Measurements from ENCODE around the gene CEP41.

The CEP41 gene

DNA sequence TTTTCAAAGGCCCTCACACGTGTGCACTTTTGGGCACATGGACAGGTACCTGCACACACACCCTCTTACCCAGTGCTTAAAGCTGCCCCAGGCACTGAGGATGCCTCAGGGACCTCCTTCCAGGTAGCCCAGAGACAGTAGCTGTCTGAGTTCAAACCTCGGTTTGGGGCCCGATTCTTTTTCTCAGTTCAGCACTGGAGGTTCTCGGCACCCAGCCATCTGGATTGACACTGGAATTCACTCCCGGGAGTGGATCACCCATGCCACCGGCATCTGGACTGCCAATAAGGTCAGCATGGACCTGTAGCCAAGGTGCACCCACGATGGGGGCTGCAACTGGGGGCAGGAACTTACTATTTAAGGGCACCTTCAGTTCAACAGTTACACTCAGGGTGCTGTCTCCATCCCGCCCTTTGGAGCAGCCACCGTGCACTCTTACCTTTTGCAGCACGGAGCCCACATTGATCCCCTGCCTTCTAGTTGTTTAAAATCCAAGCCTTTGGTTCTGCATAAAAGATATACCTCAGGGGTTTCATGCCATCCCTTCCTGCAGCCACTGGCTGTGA lies 78.5 kb downstream of the CEP41 start:
- Histone ChIP-seq H3K27me3 (ENCODE audit: control insufficient read depth in 3 of 3, insufficient read depth in 3 of 3, low read depth in 1 of 3, low read length in 3 of 3) (no peaks in the 10 kb centered on the region), H4K91ac (ENCODE audit: low read depth, low read length, poor library complexity) (no peak overlapping the region), H3K4me2 (ENCODE audit: insufficient read depth, low read length, poor library complexity, severe bottlenecking) (no peak overlapping the region), H2AK5ac (ENCODE audit: low read depth, low read length) (no peak overlapping the region), H3K4ac (ENCODE audit: low read length) (no peak overlapping the region), H3K27ac (replicated peaks; ENCODE audit: low read length) (no peak overlapping the region), H3K23ac (ENCODE audit: low read depth, low read length, poor library complexity) (peak overlapping the region; percentile 27), H3K79me1 (ENCODE audit: low read depth, low read length) (no peaks in the 10 kb centered on the region), H2BK5ac (ENCODE audit: low read length) (no peak overlapping the region), H3K36me3 (replicated peaks in 1 of 2; ENCODE audit: control insufficient read depth in 2 of 2, insufficient read depth in 2 of 2, low read length in 2 of 2) (no peaks in the 10 kb centered on the region), H3K9me3 (replicated peaks in 1 of 2; ENCODE audit: control insufficient read depth in 2 of 2, insufficient read depth in 1 of 2, low read depth in 1 of 2, low read length in 2 of 2) (peaks cover 7 to 15% of the 10 kb centered on the region in 2 donors), H3K14ac (ENCODE audit: low read length) (no peak overlapping the region), H3K4me1 (ENCODE audit: control insufficient read depth in 2 of 2, insufficient read depth in 1 of 2, low read depth in 1 of 2, low read length in 2 of 2) (peaks cover 0 to 10% of the 10 kb centered on the region in 2 donors), H4K8ac (ENCODE audit: low read depth, low read length) (no peak overlapping the region), H2BK120ac (ENCODE audit: low read depth, low read length) (peak overlapping the region; percentile 26), H3K4me3 (ENCODE audit: low read length in 2 of 2) (no peak overlapping the region), H2BK12ac (ENCODE audit: low read length) (peak overlapping the region; percentile 42), H3K18ac (ENCODE audit: low read length) (peak overlapping the region; percentile 20), H2AFZ (ENCODE audit: low read length) (no peak overlapping the region), H2BK15ac (ENCODE audit: low read length) (peak overlapping the region; percentile 10), H3K9ac (ENCODE audit: low read depth, low read length, poor library complexity) (no peak overlapping the region)
- DNase-seq (ENCODE audit: low spot score): no peak
- no CpG with 5 or more reads among the region's 10 CpGs for WGBS, 2 donors (ENCODE audit: extremely low coverage in 2 of 2, insufficient read length in 2 of 2, insufficient replicate concordance in 1 of 2)

DNA sequence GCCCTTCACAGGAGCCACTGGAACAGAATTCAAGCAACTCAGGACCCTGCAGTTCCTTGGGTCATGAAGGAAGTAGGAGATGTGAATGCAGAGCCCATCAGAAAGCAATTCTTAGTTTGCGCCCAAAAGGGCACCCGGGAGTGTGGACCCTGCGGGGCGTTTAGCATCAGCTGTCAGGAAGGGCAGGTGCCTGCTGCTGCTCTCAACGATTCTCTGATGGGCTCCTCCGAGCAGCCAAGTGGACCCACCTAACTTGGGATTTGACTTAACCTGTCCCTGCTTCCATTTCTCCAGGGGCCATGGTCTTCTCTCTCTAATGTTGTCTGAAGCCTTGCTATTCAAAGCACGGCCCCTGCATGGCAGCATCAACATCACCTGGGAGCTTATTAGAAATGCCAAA lies 79.1 kb downstream of the CEP41 start:
- Histone ChIP-seq H4K91ac (ENCODE audit: low read depth, low read length, poor library complexity) (no peak overlapping the region), H3K79me1 (ENCODE audit: low read depth, low read length) (no peaks in the 10 kb centered on the region), H2BK12ac (ENCODE audit: low read length) (peak overlapping the region; percentile 41), H2AFZ (ENCODE audit: low read length) (no peak overlapping the region), H3K9me3 (replicated peaks in 1 of 2; ENCODE audit: control insufficient read depth in 2 of 2, insufficient read depth in 1 of 2, low read depth in 1 of 2, low read length in 2 of 2) (peaks cover 7 to 15% of the 10 kb centered on the region in 2 donors), H3K4ac (ENCODE audit: low read length) (no peak overlapping the region), H2BK120ac (ENCODE audit: low read depth, low read length) (no peak overlapping the region), H3K36me3 (replicated peaks in 1 of 2; ENCODE audit: control insufficient read depth in 2 of 2, insufficient read depth in 2 of 2, low read length in 2 of 2) (no peaks in the 10 kb centered on the region), H3K4me2 (ENCODE audit: insufficient read depth, low read length, poor library complexity, severe bottlenecking) (no peak overlapping the region), H2BK5ac (ENCODE audit: low read length) (no peak overlapping the region), H3K9ac (ENCODE audit: low read depth, low read length, poor library complexity) (no peak overlapping the region), H3K18ac (ENCODE audit: low read length) (peak overlapping the region; percentile 46), H2BK15ac (ENCODE audit: low read length) (no peak overlapping the region), H3K27ac (replicated peaks; ENCODE audit: low read length) (no peak overlapping the region), H3K23ac (ENCODE audit: low read depth, low read length, poor library complexity) (no peak overlapping the region), H3K4me3 (ENCODE audit: low read length in 2 of 2) (no peak overlapping the region), H2AK5ac (ENCODE audit: low read depth, low read length) (peak overlapping the region; percentile 6), H3K14ac (ENCODE audit: low read length) (no peak overlapping the region), H3K4me1 (ENCODE audit: control insufficient read depth in 2 of 2, insufficient read depth in 1 of 2, low read depth in 1 of 2, low read length in 2 of 2) (peaks cover 3 to 13% of the 10 kb centered on the region in 2 donors), H3K27me3 (ENCODE audit: control insufficient read depth in 3 of 3, insufficient read depth in 3 of 3, low read depth in 1 of 3, low read length in 3 of 3) (no peaks in the 10 kb centered on the region), H4K8ac (ENCODE audit: low read depth, low read length) (no peak overlapping the region)
- no peak for DNase-seq (ENCODE audit: low spot score)
- WGBS, 2 donors (ENCODE audit: extremely low coverage in 2 of 2, insufficient read length in 2 of 2, insufficient replicate concordance in 1 of 2): no CpG with 5 or more reads among the region's 7 CpGs

DNA sequence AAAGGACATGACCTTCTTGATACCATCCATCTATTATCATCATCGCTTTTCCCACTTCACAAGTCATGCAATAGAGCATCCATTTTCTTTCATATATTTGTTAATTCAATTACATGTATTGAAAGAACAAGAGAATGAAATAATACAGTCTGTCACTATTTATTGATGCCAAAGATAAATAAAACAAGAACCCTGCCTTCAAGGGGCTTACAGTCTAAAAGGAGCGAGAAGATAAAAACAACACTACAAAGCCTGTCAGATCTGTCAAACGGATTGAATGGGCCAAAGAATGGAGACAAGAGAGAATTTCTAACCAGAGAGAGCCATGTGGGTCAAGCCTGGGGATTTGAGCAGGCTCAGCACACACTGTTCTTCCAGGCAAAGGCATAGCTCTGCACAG lies 80.3 kb downstream of the CEP41 start:
- no peak overlapping the region for H3K4me3 ChIP-seq (ENCODE audit: low read length in 2 of 2)
- no CpG with 5 or more reads among the region's 3 CpGs for WGBS, 2 donors (ENCODE audit: extremely low coverage in 2 of 2, insufficient read length in 2 of 2, insufficient replicate concordance in 1 of 2)

DNA sequence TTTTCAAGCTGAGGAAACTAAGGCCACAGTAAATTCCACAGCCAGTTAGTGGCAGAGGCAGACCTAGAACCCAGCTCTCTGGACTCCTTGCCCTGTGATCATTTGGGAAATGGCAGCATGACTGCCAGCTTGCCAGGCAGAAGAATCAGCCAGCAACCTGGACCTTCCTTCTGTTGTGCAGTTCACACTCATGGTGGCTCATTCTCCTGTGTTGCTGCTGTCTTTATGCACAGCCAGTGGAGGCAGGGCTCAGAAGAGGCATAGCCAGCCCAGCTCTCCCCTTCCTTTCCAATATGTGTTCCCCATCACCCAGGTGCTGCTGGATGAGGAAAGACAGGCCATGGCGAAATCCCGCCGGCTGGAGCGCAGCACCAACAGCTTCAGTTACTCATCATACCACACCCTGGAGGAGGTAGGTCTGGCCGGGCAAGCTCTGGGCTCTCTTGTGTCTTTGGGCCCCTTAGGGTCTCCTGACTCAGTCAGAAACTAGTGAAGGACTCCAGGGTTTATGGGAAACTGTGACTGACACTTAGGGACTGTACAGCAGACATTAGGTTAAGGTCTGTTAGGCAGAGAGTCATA lies 81.4 kb downstream of the CEP41 start:
- no peak overlapping the region for H3K23ac ChIP-seq (ENCODE audit: low read depth, low read length, poor library complexity)
- H2AK5ac ChIP-seq (ENCODE audit: low read depth, low read length): peak overlapping the region; percentile 22
- no peak overlapping the region for H3K4me2 ChIP-seq (ENCODE audit: insufficient read depth, low read length, poor library complexity, severe bottlenecking)
- peaks cover 7 to 15% of the 10 kb centered on the region in 2 donors for H3K9me3 ChIP-seq (replicated peaks in 1 of 2; ENCODE audit: control insufficient read depth in 2 of 2, insufficient read depth in 1 of 2, low read depth in 1 of 2, low read length in 2 of 2)
- peak overlapping the region; percentile 17 for H2BK15ac ChIP-seq (ENCODE audit: low read length)
- no CpG with 5 or more reads among the region's 5 CpGs for WGBS, 2 donors (ENCODE audit: extremely low coverage in 2 of 2, insufficient read length in 2 of 2, insufficient replicate concordance in 1 of 2)
- H2BK12ac ChIP-seq (ENCODE audit: low read length): no peak overlapping the region
- H3K79me1 ChIP-seq (ENCODE audit: low read depth, low read length): no peaks in the 10 kb centered on the region
- no peak overlapping the region for H3K27ac ChIP-seq (replicated peaks; ENCODE audit: low read length)
- H3K36me3 ChIP-seq (replicated peaks in 1 of 2; ENCODE audit: control insufficient read depth in 2 of 2, insufficient read depth in 2 of 2, low read length in 2 of 2): no peaks in the 10 kb centered on the region
- DNase-seq (ENCODE audit: low spot score): no peak
- H2BK5ac ChIP-seq (ENCODE audit: low read length): no peak overlapping the region
- H3K4me3 ChIP-seq (ENCODE audit: low read length in 2 of 2): no peak overlapping the region
- H3K4ac ChIP-seq (ENCODE audit: low read length): no peak overlapping the region
- H4K8ac ChIP-seq (ENCODE audit: low read depth, low read length): no peak overlapping the region
- H3K27me3 ChIP-seq (ENCODE audit: control insufficient read depth in 3 of 3, insufficient read depth in 3 of 3, low read depth in 1 of 3, low read length in 3 of 3): no peaks in the 10 kb centered on the region
- H2AFZ ChIP-seq (ENCODE audit: low read length): no peak overlapping the region
- no peak overlapping the region for H3K14ac ChIP-seq (ENCODE audit: low read length)
- no peak overlapping the region for H2BK120ac ChIP-seq (ENCODE audit: low read depth, low read length)
- no peak overlapping the region for H3K9ac ChIP-seq (ENCODE audit: low read depth, low read length, poor library complexity)
- H3K4me1 ChIP-seq (ENCODE audit: control insufficient read depth in 2 of 2, insufficient read depth in 1 of 2, low read depth in 1 of 2, low read length in 2 of 2): peaks cover 12 to 15% of the 10 kb centered on the region in 2 donors
- H3K18ac ChIP-seq (ENCODE audit: low read length): no peak overlapping the region
- H4K91ac ChIP-seq (ENCODE audit: low read depth, low read length, poor library complexity): no peak overlapping the region

More for the DNA sequence above, 80.3 kb downstream of the CEP41 start:
- Histone ChIP-seq H2BK120ac (ENCODE audit: low read depth, low read length) (no peak overlapping the region), H2BK5ac (ENCODE audit: low read length) (no peak overlapping the region), H3K4ac (ENCODE audit: low read length) (no peak overlapping the region), H4K91ac (ENCODE audit: low read depth, low read length, poor library complexity) (no peak overlapping the region), H3K23ac (ENCODE audit: low read depth, low read length, poor library complexity) (no peak overlapping the region), H2AK5ac (ENCODE audit: low read depth, low read length) (no peak overlapping the region), H3K9ac (ENCODE audit: low read depth, low read length, poor library complexity) (no peak overlapping the region), H2BK15ac (ENCODE audit: low read length) (no peak overlapping the region), H3K27me3 (ENCODE audit: control insufficient read depth in 3 of 3, insufficient read depth in 3 of 3, low read depth in 1 of 3, low read length in 3 of 3) (no peaks in the 10 kb centered on the region), H3K9me3 (replicated peaks in 1 of 2; ENCODE audit: control insufficient read depth in 2 of 2, insufficient read depth in 1 of 2, low read depth in 1 of 2, low read length in 2 of 2) (peaks cover 7 to 15% of the 10 kb centered on the region in 2 donors), H2BK12ac (ENCODE audit: low read length) (no peak overlapping the region), H2AFZ (ENCODE audit: low read length) (no peak overlapping the region), H4K8ac (ENCODE audit: low read depth, low read length) (no peak overlapping the region), H3K36me3 (replicated peaks in 1 of 2; ENCODE audit: control insufficient read depth in 2 of 2, insufficient read depth in 2 of 2, low read length in 2 of 2) (no peaks in the 10 kb centered on the region), H3K27ac (replicated peaks; ENCODE audit: low read length) (no peak overlapping the region), H3K4me1 (ENCODE audit: control insufficient read depth in 2 of 2, insufficient read depth in 1 of 2, low read depth in 1 of 2, low read length in 2 of 2) (peaks cover 13 to 15% of the 10 kb centered on the region in 2 donors), H3K79me1 (ENCODE audit: low read depth, low read length) (no peaks in the 10 kb centered on the region), H3K14ac (ENCODE audit: low read length) (no peak overlapping the region), H3K18ac (ENCODE audit: low read length) (no peak overlapping the region), H3K4me2 (ENCODE audit: insufficient read depth, low read length, poor library complexity, severe bottlenecking) (no peak overlapping the region)
- no peak for DNase-seq (ENCODE audit: low spot score)
